Activated CD4-positive, alpha-beta T cell treated with anti-CD3 and anti-CD28 coated beads, Interleukin-10, Interleukin-2, amounts not matched to agents 100 ng/mL and 50 ng/mL, durations not matched to agents 16 hours and 8 hours (primary cell): ENCODE data around the gene TTC9C.
"Not testable (repeated sequence)": the region's sequence is repeated elsewhere in the genome, so short reads cannot be mapped to it uniquely, and the experiment has no call there.

ENCODE experiments used
- DNase-seq: peaks from one replicate; pipeline ENCODE4 v3.0.0-alpha.2; 2020

Gene TTC9C, protein sequence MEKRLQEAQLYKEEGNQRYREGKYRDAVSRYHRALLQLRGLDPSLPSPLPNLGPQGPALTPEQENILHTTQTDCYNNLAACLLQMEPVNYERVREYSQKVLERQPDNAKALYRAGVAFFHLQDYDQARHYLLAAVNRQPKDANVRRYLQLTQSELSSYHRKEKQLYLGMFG

GRCh38 chr11:62728171-62728988, at the start of gene TTC9C:
Gene TTC9C (plus strand): TSS chr11:62728486. CDS start chr11:62728849, 363 bp downstream.
- DNase-seq: peak; percentile 87

DNA sequence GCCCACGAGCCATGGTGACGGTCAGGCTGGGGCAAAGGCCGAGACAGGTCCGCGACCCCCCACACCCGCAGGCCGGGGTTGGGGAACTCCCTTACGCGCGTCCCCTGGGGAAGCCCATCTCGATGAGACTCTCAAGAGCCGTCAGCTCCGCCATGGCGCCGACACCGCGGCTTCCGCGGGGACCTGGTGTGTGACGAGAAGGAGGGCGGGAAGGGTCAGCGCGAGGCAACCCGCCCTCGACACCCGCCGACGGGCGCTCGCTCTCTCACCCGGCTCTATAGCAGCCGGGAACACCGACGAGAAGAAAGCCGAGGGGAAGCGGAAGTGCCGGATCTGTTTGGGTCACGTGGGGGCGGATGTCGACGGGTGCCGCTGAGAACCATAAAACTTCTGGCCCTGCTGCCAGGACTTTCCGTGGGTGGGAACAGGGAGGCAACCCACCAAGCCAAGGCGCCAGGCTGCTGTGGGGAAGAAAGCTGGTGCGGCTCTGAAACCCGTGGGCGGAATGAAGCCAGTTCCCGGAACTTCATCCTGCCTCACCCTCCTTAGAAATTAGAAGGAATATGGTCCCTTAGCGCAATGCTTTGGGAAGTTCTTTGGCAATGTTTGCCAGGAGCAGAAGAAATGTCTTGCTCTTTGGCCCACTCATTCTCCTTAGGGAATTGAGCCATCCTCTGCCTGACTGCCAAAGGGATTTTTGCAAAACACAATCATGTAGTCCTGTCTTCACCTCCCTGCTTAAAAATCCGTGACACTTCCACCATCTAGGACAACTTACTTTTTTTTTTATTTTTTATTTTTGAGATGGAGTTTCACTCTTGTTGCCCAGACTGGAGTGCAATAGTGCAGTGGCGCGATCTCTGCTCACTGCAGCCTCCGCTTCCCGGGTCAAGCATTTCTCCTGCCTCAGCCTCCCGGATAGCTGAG, 49.3 kb upstream of the TTC9C start, which contains the start of gene UBXN1:
Gene UBXN1, minus strand, starts transcription at position 304 of the 927 bp plus-strand sequence. Its CDS starts 150 bp downstream, at position 154.
- peak; percentile 89 for DNase-seq

DNA sequence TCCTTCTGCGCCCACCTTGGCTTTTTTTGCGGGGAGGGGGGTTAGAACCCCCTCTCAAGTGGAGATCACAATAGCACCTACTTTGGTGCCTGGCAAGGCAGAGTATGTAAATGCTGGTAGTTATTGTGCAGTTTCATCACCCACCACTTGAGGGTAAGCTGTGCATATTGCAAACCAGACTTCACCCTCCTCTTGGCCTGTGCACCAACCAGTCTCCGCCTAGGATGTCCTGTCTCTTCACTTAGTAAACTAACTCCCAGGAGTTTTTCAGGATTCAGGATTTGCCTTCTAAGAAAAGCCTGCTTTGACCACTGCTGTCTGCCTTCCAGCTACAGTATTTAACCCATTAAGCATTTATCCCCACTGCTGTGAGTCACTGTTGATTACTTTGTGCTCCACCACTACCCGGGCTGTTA, 47.5 kb upstream of the TTC9C start:
- DNase-seq: peak; percentile 71

- no peak for DNase-seq
These were observed 45.8 kb upstream of the TTC9C start for GRCh38 chr11:62682518-62682917.

- no peak for DNase-seq
These were observed 40.5 kb upstream of the TTC9C start for GRCh38 chr11:62687508-62688396.

- DNase-seq: no peak
These were observed 39.8 kb upstream of the TTC9C start for GRCh38 chr11:62688491-62688890.

DNA sequence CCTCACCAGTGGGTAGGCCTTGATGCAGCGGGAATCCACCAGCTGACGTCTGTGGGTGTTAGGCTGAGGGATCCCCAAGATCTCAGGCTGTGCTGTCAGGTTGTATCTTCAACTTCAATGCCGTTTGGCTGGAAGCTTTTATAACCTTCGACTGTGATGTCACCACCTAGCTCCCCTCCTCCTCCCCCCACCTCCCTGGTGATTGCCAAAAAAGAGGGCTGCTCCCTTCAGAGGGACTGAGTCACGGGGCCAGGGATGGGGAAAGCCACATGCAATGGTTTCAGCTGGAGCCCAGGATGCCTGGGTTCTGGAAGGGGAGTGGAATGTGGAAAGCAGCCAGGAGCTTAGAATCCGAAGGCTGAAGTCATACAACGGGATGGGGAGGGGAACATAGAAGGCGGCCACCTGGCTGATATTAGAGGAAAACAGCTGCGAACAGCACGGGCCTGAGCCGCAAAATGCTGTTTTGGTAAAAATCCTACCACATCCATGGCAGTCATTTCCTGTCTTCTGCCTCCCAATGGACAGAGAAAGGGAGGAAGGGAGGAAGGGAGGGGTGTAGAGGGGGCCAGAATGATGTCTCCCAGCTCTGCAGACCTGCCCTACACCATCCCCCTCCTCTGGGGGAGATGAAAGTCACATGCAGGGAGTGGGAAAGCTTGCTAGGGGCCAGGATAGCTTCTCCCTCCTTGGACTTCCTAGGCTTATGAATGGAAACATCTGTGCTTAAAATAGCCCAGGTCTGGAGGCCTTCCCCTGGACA, 38.7 kb upstream of the TTC9C start, which contains the start of gene LRRN4CL:
Gene LRRN4CL, minus strand, starts transcription at position 110 of the 763 bp plus-strand sequence. CDS start 1,022 bp downstream, outside the sequence.
- no peak for DNase-seq

- not testable (repeated sequence) for DNase-seq
These were observed 34.7 kb upstream of the TTC9C start for GRCh38 chr11:62693624-62694023.

DNA sequence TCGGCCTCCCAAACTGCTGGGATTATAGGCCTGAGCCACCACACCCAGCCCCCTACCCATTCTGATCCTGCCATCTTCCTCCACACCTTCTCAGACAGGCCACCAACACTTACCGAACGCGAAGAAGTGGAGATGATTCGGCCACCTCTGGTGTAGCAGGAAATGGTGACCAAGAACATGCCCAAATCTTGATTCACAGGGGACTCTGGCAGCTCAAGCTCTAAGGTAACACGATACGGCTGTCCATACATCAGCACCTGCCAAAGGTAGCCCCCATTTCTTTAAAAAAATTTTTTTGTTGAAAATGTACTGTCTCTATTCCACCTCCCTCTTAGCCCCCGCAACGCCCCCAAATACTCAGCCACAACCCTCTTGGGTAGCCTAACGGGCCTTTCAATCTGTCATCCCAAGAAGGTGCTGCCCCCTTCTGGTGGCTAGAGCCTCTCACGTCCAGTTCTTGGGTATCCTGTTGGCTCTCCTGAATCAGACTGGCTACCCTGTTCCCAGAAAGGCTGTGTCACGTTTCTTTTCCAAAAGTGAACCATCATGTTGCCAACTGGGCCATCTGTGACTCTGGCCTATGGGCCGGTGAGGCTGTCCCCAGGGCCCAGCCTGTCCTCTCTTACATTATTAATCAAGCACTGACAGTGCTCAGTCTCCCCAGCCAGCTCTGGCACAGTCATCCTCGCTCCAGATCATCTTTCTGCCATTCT, 33.7 kb upstream of the TTC9C start:
- DNase-seq: peak; percentile 79

DNA sequence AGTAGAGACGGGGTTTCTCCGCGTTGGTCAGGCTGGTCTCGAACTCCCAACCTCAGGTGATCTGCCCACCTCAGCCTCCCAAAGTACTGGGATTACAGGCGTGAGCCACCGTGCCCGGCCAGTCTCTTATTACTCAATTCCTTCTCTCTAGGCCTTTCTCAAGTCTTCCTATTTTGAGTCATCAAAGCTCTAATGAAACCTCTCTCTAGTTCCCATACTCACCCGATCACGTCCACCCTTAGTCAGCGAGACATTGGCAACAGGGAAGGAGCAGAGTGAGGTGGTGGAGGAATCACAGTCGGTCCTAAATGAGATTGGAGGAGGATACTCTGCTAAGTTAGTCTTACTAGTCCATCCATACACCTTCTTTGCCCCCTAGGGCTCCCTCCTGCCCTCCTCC, 26.0 kb upstream of the TTC9C start:
- peak; percentile 70 for DNase-seq

GRCh38 chr11:62703921-62704320, 24.4 kb upstream of the TTC9C start:
- DNase-seq: not testable (repeated sequence)

DNA sequence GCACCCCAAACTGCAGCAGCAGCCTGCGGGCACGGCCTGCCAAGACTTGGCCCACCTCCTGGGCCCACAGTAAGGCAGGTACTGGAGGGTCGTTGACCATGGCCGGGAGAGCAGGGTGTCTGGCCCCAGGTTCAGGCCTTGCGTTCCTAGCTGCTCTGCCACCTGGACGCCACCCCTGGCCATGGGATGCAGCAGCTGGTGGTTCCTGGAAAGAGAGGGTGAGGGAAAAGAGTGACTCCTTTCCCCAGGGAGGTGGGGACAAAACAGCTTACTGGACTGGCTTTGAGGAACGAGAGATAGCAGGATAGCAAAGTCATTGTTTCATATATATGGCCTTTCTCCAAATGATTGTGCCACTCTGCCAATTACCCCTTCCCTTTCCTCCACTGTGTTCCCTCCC, 22.9 kb upstream of the TTC9C start:
- no peak for DNase-seq

DNA sequence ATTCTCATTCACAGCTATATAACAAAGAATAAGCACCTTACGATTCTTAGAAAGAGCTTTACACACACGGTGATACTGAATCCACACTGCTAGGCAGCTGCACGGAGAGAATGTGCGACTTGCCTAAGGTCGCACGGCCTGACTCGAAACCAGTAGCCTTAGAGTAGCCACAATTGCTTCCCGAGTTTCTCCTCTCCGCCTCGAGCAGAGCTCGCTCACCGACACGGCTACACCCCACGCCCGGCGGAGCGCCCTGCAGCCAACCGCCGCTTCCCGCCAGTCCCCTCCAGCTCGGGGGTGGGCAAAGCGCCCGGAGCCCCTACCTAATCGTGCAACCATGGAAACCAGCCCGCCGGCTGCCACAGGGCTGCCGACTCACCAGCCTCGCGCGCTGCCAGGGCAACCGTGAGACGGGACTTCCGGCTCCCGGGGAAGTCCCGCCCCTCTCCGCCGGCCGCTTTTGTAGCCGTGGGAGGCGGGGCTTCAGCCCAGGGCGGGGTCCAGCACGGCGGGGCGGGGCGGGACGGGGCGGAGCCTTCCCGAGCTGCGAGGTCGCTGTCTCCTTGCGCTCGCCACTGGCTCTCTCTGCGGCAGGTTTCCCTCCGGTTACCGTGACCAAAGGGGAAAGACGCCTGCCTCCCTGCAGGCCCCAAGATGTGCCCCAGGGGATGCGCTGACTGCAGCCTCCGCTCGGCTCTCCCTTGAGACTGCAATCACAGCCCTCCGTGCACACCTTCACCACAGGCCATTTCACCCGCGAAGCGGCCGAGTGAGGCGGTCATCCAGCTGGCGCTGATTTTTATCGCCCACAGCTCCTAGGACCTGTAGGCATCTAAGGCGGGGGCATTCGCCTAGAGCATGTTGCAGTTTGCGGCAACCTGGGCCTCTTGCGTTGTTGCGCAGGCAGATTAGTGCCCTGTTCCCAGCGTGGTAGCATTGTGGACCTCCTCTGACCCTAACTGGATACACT, 22.1 kb upstream of the TTC9C start:
- peak; percentile 97 for DNase-seq

DNA sequence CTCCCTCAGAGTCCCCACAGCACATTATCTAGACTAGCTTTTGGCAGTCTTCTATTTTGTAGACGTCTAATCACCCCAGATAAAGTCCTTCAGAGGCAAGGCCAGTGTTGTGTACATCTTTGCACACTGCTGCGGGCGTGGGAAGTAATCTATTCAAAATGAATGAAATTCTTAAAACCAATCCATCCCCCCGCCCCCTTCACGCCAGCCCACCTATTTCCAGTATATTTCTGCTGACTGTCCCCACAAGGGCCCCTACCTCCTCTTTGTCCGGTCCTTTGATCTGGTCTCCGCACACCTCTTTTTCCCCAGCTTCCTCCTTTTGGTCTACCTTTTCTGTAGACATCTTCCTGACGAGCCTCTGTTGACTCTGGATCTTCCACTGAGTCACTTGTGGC, 21.4 kb upstream of the TTC9C start:
- DNase-seq: no peak

DNA sequence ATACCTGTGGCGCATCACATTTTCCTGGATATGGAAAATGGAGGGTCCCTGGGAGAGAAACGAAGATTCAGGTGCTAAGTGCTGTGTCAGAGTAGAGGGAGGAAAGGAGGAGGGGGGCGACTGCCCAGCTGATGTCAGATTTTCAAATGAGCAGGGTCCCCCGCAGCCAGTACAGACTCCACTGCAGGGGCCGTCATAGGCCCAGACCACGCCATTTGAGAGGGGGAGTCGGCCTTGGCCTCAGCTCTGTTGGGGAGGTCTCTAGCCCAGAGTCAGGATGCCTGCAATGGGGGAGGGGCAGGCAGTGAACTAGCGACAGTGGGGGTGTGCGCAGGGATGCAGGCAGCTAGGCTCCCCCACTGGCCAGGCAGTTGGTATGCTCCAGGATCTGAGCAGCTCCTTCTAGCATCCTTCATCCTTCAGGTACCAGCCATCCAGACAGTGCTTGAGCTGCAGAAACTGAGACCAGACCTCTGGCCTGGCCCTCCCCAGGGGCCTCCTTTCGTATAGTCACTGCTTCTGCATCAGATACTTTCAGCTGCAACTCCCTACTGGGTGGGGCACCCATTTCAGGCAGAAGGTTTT, 20.9 kb upstream of the TTC9C start, which contains the start of the genes BSCL2 and GNG3:
Gene BSCL2, minus strand, starts transcription at position 148 of the 585 bp plus-strand sequence. CDS start 229 bp downstream, outside the sequence.
Gene GNG3, plus strand, starts transcription at position 400 of the 585 bp plus-strand sequence. CDS start 620 bp downstream, outside the sequence.
- DNase-seq: no peak

DNA sequence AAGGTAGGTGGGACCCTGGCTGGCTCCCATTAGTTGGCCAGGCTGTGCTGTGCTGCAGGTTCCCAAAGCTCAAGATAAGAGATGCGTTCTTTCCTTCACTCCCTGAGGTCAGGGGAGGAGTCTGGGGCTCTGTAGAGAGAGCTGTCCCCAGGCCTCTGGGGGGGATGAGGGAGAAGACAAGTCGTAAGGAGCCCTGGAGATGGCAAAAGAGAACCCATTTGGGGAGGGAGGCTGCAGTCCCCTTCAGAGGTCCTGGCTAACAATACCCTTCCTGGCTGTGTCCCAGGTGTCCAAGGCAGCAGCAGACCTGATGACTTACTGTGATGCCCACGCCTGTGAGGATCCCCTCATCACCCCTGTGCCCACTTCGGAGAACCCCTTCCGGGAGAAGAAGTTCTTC, 19.9 kb upstream of the TTC9C start:
- DNase-seq: no peak

DNA sequence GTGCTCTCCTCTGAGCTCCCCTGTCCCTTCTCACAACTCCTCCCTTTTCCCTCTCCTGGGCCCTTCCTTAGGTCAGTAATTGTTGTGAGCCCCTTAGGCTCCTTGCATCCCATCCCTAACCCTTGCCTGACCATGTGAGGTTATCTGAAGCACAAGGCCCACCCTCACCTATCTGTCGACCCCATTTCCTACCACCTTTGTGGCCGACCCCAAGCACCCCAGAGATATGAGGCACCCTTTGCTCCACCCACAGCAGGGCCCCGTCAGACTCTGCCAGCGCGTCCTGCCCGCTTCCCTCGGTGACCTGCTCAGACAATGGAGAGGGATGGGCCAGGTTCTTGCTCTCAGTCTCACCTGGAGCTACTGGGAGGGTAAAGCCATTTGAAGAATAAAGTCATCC, 19.5 kb upstream of the TTC9C start:
- peak; percentile 43 for DNase-seq

GRCh38 chr11:62709247-62710000, 18.9 kb upstream of the TTC9C start:
- DNase-seq: peak; percentile 98
